Ishikawa (cell line): ENCODE measurements around the gene SHC2.

ENCODE experiments used
- CEBPB ChIP-seq: IDR thresholded peaks from 2 replicates; pipeline ENCODE4 v1.6.1; 2012
- EGR1 ChIP-seq: IDR thresholded peaks from 2 replicates; pipeline ENCODE4 v1.6.1; 2012
- EP300 ChIP-seq: IDR thresholded peaks from 2 replicates; pipeline ENCODE4 v1.6.1; 2012; ENCODE audit warnings: borderline replicate concordance
- FOXM1 ChIP-seq: IDR thresholded peaks from 2 replicates; pipeline ENCODE4 v1.6.1; 2012; ENCODE audit warnings: low read depth, borderline replicate concordance
- MAX ChIP-seq: IDR thresholded peaks from 2 replicates; pipeline ENCODE4 v1.6.1; 2012
- NFIC ChIP-seq: IDR thresholded peaks from 2 replicates; pipeline ENCODE4 v1.6.1; 2012
- RAD21 ChIP-seq: IDR thresholded peaks from 2 replicates; pipeline ENCODE4 v1.6.1; 2012; ENCODE audit warnings: low read depth
- REST ChIP-seq: IDR thresholded peaks from 2 replicates; pipeline ENCODE4 v1.6.1; 2012; ENCODE audit warnings: low read depth, mild to moderate bottlenecking
- TAF1 ChIP-seq: IDR thresholded peaks from 2 replicates; pipeline ENCODE4 v1.6.1; 2012; ENCODE audit warnings: low read depth, mild to moderate bottlenecking
- TCF12 ChIP-seq: IDR thresholded peaks from 2 replicates; pipeline ENCODE4 v1.6.1; 2012; ENCODE audit warnings: low read depth
- TEAD4 ChIP-seq: IDR thresholded peaks from 2 replicates; pipeline ENCODE4 v1.6.1; 2012
- USF1 ChIP-seq: IDR thresholded peaks from 2 replicates; pipeline ENCODE4 v1.6.1; 2012
- YY1 ChIP-seq: IDR thresholded peaks from 2 replicates; pipeline ENCODE4 v1.6.1; 2012; ENCODE audit warnings: low read depth
- ZBTB7A ChIP-seq: IDR thresholded peaks from 2 replicates; pipeline ENCODE4 v1.6.1; 2012; ENCODE audit warnings: low read depth

- TF ChIP-seq MAX (no peak), YY1 (no peak), EP300 (no peak), USF1 (no peak), CEBPB (no peak), TCF12 (no peak), REST (no peak), NFIC (no peak), TAF1 (no peak), RAD21 (no peak), FOXM1 (no peak), ZBTB7A (no peak), EGR1 (no peak), TEAD4 (no peak)
Observed at GRCh38 chr19:372306-372890, 88.4 kb downstream of the SHC2 start.
